AG09309 (cell line): ENCODE data around the gene CDCA3.
A peak's percentile ranks its signal among the peaks of the same experiment; 100 is the strongest.
"Not testable (repeated sequence)": the region's sequence is repeated elsewhere in the genome, so short reads cannot be mapped to it uniquely, and the experiment has no call there.

Experiments
- DNase-seq: peaks from one replicate; pipeline ENCODE4 v3.0.0-alpha.2; 2010; ENCODE audit warnings: low read depth
- H3K4me3 ChIP-seq: 2 replicates; pipeline ENCODE4 v1.5.1; 2011; ENCODE audit warnings: mild to moderate bottlenecking, low read depth, low read length, moderate library complexity; ENCODE audit not compliant: control insufficient read depth
- CTCF ChIP-seq: IDR thresholded peaks from 2 replicates; pipeline ENCODE4 v1.5.1; 2011; ENCODE audit warnings: mild to moderate bottlenecking, low read depth, low read length, inconsistent platforms; ENCODE audit not compliant: insufficient read depth, control insufficient read depth; ENCODE audit errors: missing control alignments

The CDCA3 gene

GRCh38 chr12:6869049-6870021 is 18.2 kb upstream of the CDCA3 start:
- H3K4me3 ChIP-seq = peak overlapping the region; percentile 53
- DNase-seq = no peak
- TF ChIP-seq CTCF = peak; percentile 88

GRCh38 chr12:6868211-6869048 is 17.3 kb upstream of the CDCA3 start:
- no peak for DNase-seq
- TF ChIP-seq CTCF = peak; percentile 30
- peak overlapping the region; percentile 53 for H3K4me3 ChIP-seq

- no peak for TF ChIP-seq CTCF
- H3K4me3 ChIP-seq = peak within 1 kb of the TSS; percentile 53
- DNase-seq = no peak
Observed at GRCh38 chr12:6867413-6868210, 16.5 kb upstream of the CDCA3 start, which contains the start of gene TPI1. TSS of gene TPI1 (plus strand) at chr12:6867531. CDS start at chr12:6867567, 36 bp downstream.

GRCh38 chr12:6866920-6867412 is 15.9 kb upstream of the CDCA3 start:
- peak overlapping the region; percentile 53 for H3K4me3 ChIP-seq
- DNase-seq = no peak
- no peak for TF ChIP-seq CTCF

GRCh38 chr12:6866163-6866919 is 15.3 kb upstream of the CDCA3 start:
- TF ChIP-seq CTCF = no peak
- H3K4me3 ChIP-seq = no peak overlapping the region; the same call in 1 of the 2 replicates
- no peak for DNase-seq

- not testable (repeated sequence) for H3K4me3 ChIP-seq, DNase-seq
Observed at GRCh38 chr12:6865307-6865706, 14.2 kb upstream of the CDCA3 start.
